ENCODE measurements around the gene OR8U1.
"Not testable (repeated sequence)": the region's sequence is repeated elsewhere in the genome, so short reads cannot be mapped to it uniquely, and the experiment has no call there.

The OR8U1 gene

GRCh38 chr11:56375324-56375723 lies at the start of gene OR8U1:
TSS of gene OR8U1 (plus strand) at chr11:56375624. CDS start at chr11:56375624, 0 bp downstream.
- DNase-seq = no peak

GRCh38 chr11:56331861-56332491 lies 43.4 kb upstream of the OR8U1 start:
- no peak for DNase-seq

GRCh38 chr11:56333156-56333555 lies 42.3 kb upstream of the OR8U1 start:
- DNase-seq = no peak

GRCh38 chr11:56340289-56340688 lies 35.1 kb upstream of the OR8U1 start:
- no peak for DNase-seq

GRCh38 chr11:56345739-56346138 lies 29.7 kb upstream of the OR8U1 start, which contains the start of gene OR8K1:
TSS of gene OR8K1 (plus strand) at chr11:56346039. CDS start at chr11:56346039, 0 bp downstream.
- no peak for DNase-seq

- no peak for DNase-seq
Observed at GRCh38 chr11:56353991-56354390, 21.4 kb upstream of the OR8U1 start, which contains the start of gene OR8J1. TSS of gene OR8J1 (plus strand) at chr11:56354291. CDS start at chr11:56360247, 5,956 bp downstream.

GRCh38 chr11:56380120-56380519 lies 4.7 kb downstream of the OR8U1 start:
- DNase-seq = no peak

GRCh38 chr11:56394381-56394780 lies 19.0 kb downstream of the OR8U1 start:
- no peak for DNase-seq

GRCh38 chr11:56396047-56396446 lies 20.6 kb downstream of the OR8U1 start:
- no peak for DNase-seq

GRCh38 chr11:56401858-56402461 lies 26.5 kb downstream of the OR8U1 start:
- not testable (repeated sequence) for DNase-seq

GRCh38 chr11:56404393-56404792 lies 29.0 kb downstream of the OR8U1 start:
- DNase-seq = no peak

- no peak for DNase-seq
Observed at GRCh38 chr11:56410801-56411200, 35.4 kb downstream of the OR8U1 start.

GRCh38 chr11:56412396-56412795 lies 37.0 kb downstream of the OR8U1 start, which contains the start of gene OR5AL1:
TSS of gene OR5AL1 (plus strand) at chr11:56412696.
- DNase-seq = no peak

Measured in stimulated activated naive CD4-positive, alpha-beta T cell (primary cell).